ENCODE results near the gene MBD3L1.

MBD3L1 gene

DNA sequence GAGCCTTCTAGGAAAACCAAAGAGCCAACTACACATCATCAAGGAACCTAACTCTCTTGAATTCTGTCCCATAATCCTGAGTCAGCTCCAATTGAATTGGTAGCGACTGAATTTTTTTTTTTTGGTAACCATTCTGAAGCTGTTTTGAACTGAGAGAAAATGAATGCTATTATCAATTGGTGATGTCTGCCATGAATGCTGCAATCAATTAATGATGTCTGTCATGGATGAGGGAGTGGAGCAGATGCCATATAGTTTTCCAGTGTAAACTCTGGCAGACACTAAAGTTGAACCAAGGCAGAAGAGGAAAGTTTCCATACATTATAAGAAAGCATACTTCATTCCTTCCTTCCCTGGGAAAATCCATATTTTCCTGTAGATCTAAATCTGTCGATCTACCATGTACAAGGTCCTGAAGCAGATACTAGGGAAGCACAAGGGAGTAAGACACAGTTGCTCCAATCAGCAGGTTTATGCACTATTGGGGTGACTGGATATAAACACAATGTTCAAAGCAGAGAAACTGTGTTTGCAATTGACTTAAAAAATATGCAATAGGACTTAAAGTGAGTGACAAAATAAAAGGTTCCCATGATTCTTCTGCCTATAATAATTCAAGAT, 48.8 kb downstream of the MBD3L1 start:
- no peak for DNase-seq (ENCODE audit: low read depth in 2 of 2)

DNA sequence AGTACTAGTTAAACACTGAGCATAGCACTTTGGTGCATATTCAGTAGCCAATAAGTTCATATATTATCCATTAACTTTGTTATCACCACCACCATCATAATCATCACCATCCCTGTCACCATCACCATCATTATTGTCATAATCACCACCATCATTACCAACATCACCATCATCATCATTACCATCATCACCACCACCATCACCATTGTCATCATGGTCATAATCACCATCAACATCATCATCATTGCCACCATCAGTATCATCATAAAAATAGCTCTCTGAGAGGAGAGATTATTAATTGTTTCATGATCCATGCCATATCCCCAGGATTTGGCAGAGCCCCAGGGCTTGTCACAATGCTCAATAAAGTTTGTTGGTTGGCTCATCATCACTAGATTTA, 49.3 kb downstream of the MBD3L1 start:
- no peak for DNase-seq (ENCODE audit: low read depth in 2 of 2)

DNA sequence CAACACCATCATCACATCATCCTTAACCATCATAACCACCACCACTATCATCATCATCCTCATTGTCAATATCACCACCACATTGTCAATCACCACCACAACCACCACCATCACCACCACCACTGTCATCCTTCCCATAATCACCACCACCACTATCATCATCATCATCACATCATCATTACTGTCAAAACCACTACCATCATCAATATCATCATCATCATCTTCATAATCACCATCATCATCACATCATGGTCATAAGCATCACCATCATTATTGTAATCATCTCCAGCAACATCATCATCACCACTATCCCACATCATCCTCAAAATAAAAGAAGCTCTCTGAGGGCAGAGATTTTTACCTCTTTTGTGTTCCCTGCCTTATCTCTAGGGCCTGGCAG, 52.2 kb downstream of the MBD3L1 start:
- DNase-seq (ENCODE audit: low read depth in 2 of 2), result no peak

- no peak for DNase-seq (ENCODE audit: low read depth in 2 of 2)
Measured at GRCh38 chr19:8887364-8887763, 55.2 kb downstream of the MBD3L1 start.

DNA sequence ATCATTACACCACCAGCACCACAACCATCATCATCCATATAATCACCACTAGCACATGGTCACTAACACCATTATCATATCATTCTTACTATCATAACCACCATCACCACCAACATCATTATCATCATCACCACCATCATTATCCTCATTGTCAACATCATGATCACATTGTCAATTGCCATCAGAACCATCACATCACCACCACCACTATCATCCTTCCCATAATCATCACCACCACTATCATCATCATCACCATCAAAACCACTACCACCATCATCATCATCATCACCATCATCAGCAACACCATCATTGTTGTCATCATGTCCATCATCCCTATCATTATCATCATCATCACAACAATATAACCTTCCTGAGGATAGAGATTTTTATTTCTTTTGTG, 58.1 kb downstream of the MBD3L1 start:
- DNase-seq (ENCODE audit: low read depth in 2 of 2), result no peak
